A673 (cell line): ENCODE results near the gene MRPL43. TPM values are rescaled to one million over a fixed set of nuclear protein-coding genes. Genes with fewer than 3 reads are reported as not detected.

ENCODE experiments used
- BruUV-seq: library from RNA; stranded (reverse); fragments of 400-500 nt; replicated peaks from 2 replicates; lab custom pipeline; 2021; lab: Mats Ljungman, UMichigan
- CTCF ChIA-PET: fragments of 300-600 bp; sonication (Branson Sonifier 250); formaldehyde crosslinking; loops from one replicate; lab custom pipeline; 2022; ENCODE audit warnings: antibody characterized with exemption; lab: Charles Lee
- POLR2A ChIA-PET: fragments of 300-600 bp; sonication (Branson Sonifier 250); formaldehyde crosslinking; loops from one replicate; lab custom pipeline; 2022; ENCODE audit warnings: antibody characterized with exemption; ENCODE audit not compliant: low non-redundant PET; lab: Charles Lee
- DNase-seq: peaks from one replicate; pipeline ENCODE4 v3.0.0-alpha.2; 2015; ENCODE audit warnings: low spot score
- H3K27ac ChIP-seq: fragments of 200-600 bp; sonication (generic); 2 replicates; pipeline ENCODE4 v1.5.1; 2016; ENCODE audit warnings: mixed run types, low read depth, mild to moderate bottlenecking, mixed read lengths, antibody characterized with exemption, low read length; ENCODE audit not compliant: poor library complexity, severe bottlenecking
- H3K27me3 ChIP-seq: fragments of 200-600 bp; sonication (generic); replicated peaks from 2 replicates; pipeline ENCODE4 v1.6.1; 2017; ENCODE audit warnings: mixed run types, low read depth, mild to moderate bottlenecking, mixed read lengths, antibody characterized with exemption, low read length; ENCODE audit not compliant: insufficient read depth, poor library complexity
- H3K36me3 ChIP-seq: fragments of 200-600 bp; sonication (generic); 2 replicates; pipeline ENCODE4 v1.6.1; 2016; ENCODE audit warnings: mixed run types, mild to moderate bottlenecking, mixed read lengths, antibody characterized with exemption, low read length; ENCODE audit not compliant: insufficient read depth, poor library complexity, severe bottlenecking
- H3K4me1 ChIP-seq: fragments of 200-600 bp; sonication (generic); 2 replicates; pipeline ENCODE4 v1.6.1; 2017; ENCODE audit warnings: mixed run types, mild to moderate bottlenecking, mixed read lengths, antibody characterized with exemption, low read length; ENCODE audit not compliant: insufficient read depth, poor library complexity, severe bottlenecking
- H3K4me3 ChIP-seq: fragments of 200-600 bp; sonication (generic); 2 replicates; pipeline ENCODE4 v1.5.1; 2016; ENCODE audit warnings: low read depth, mixed run types, mild to moderate bottlenecking, mixed read lengths, low read length; ENCODE audit not compliant: poor library complexity, severe bottlenecking
- H3K9me3 ChIP-seq: fragments of 200-600 bp; sonication (generic); 2 replicates; pipeline ENCODE4 v1.6.1; 2016; ENCODE audit warnings: mixed run types, low read depth, mild to moderate bottlenecking, mixed read lengths, antibody characterized with exemption, low read length; ENCODE audit not compliant: poor library complexity, severe bottlenecking
- CTCF ChIP-seq: fragments of 300-800, 200-600 bp; sonication (generic); conservative IDR thresholded peaks from 2 replicates; pipeline ENCODE4 v1.5.1; 2017; ENCODE audit warnings: low read depth, mild to moderate bottlenecking, antibody characterized with exemption, low read length, moderate library complexity, mixed read lengths
- EZH2 ChIP-seq: fragments of 200-600 bp; sonication (generic); IDR thresholded peaks from 2 replicates; pipeline ENCODE4 v1.6.1; 2017; ENCODE audit warnings: borderline replicate concordance, low read depth, mild to moderate bottlenecking, mixed read lengths, antibody characterized with exemption, low read length; ENCODE audit not compliant: poor library complexity, severe bottlenecking
- intact Hi-C: fragments of 100-400 bp; cut with micrococcal nuclease; formaldehyde crosslinking; loops from one replicate; pipeline ENCODE4 v1.10.0; 2022; ENCODE audit not compliant: unreplicated experiment
- total RNA-seq: library from RNA; stranded (reverse); gene quantifications from 2 replicates; pipeline ENCODE4 v1.2.3, GENCODE V29; 2021

Gene MRPL43
- total RNA-seq, 1 experiment from 2014 or later: 80.4 TPM

- H3K36me3 ChIP-seq: no peaks in the 10 kb centered on the region
- H3K4me1 ChIP-seq: peaks cover 11% of the 10 kb centered on the region
- ChIA-PET CTCF (interaction anchor here (0.6 to 0.8 kb wide), 2 partner anchors 17 to 118 kb away, joined by 3 read pairs; no protein-coding TSS in a partner anchor), POLR2A (no interaction called here)
- H3K4me3 ChIP-seq: peak overlapping the region; percentile 56
- H3K27me3 ChIP-seq: no peaks in the 10 kb centered on the region
- no peaks in the 10 kb centered on the region for H3K9me3 ChIP-seq
- no TSS peak for BruUV-seq
- DNase-seq: no peak
- intact Hi-C loops: no loop called here
- TF ChIP-seq CTCF: no peak
- TF ChIP-seq EZH2: no peak
- no peak overlapping the region for H3K27ac ChIP-seq
Observed at GRCh38 chr10:101033276-101033675, 46.0 kb upstream of the MRPL43 start.

GRCh38 chr10:101032637-101033224 is 45.4 kb upstream of the MRPL43 start:
- TF ChIP-seq EZH2 (no peak), CTCF (no peak)
- peak; percentile 74 for DNase-seq
- Histone ChIP-seq H3K4me3 (peak overlapping the region; percentile 56), H3K27ac (peak overlapping the region; percentile 68), H3K27me3 (no peaks in the 10 kb centered on the region), H3K36me3 (no peaks in the 10 kb centered on the region), H3K4me1 (peaks cover 11% of the 10 kb centered on the region), H3K9me3 (no peaks in the 10 kb centered on the region)
- intact Hi-C loops: no loop called here
- POLR2A ChIA-PET: interaction anchor here (0.6 to 0.7 kb wide), 2 partner anchors 10 to 87 kb away, joined by 3 to 9 read pairs; no protein-coding TSS in a partner anchor
- CTCF ChIA-PET: interaction anchor here (0.8 to 1.2 kb wide), 4 partner anchors 8 to 119 kb away, joined by 3 to 14 read pairs (median 8); no protein-coding TSS in a partner anchor
- BruUV-seq: no TSS peak

- Histone ChIP-seq H3K27me3 (no peaks in the 10 kb centered on the region), H3K4me3 (peak overlapping the region; percentile 56), H3K4me1 (peaks cover 11% of the 10 kb centered on the region), H3K27ac (peak overlapping the region; percentile 68), H3K9me3 (no peaks in the 10 kb centered on the region), H3K36me3 (no peaks in the 10 kb centered on the region)
- intact Hi-C loops: no loop called here
- BruUV-seq: no TSS peak
- POLR2A ChIA-PET: interaction anchor here (0.6 to 0.7 kb wide), 2 partner anchors 11 to 88 kb away, joined by 3 to 9 read pairs; no protein-coding TSS in a partner anchor
- no peak for TF ChIP-seq EZH2
- TF ChIP-seq CTCF: no peak
- DNase-seq: peak; percentile 77
- CTCF ChIA-PET: interaction anchor here (1.0 to 1.2 kb wide), 3 partner anchors 9 to 18 kb away, joined by 4 to 14 read pairs (median 11); no protein-coding TSS in a partner anchor
Observed at GRCh38 chr10:101031796-101032636, 44.7 kb upstream of the MRPL43 start.
